ENCODE data around the gene CBLB.

DNA sequence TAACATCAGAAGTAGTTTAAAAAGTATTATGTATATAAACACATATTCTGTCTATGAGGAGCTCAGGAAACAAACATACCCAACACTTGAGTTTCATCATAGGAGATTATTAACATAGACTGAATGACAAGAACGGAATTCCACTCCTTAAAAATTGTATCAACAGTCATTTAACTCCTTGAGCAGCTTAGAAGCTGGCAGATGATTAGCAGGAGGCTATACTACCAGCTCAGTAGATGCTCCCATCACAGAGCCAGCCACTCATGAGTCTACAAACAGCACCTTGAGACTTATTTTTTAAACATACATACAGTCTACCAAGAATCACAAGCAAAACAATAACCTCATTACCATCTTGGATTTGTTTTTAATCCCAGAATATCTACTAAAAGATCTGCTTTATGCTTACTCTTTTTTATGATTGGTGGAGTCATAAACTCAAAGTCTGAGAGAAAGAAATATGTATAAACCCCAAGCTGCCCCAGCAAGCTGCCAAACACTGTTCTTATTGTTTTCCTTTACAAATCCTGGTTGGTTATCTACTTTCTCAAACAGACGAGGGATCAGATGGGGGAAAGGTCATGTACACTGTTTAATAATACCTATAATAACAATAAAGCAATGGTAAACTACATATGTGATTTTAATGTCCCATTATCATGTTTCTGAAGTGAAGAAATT, 59.5 kb downstream of the CBLB start:
- TF ChIP-seq POLR2AphosphoS5 (IDR thresholded peaks at IDR 0.05; ENCODE audit: low read depth, low read length) (no peak), TAF1 (IDR thresholded peaks at IDR 0.05; ENCODE audit: borderline replicate concordance, insufficient read depth, low read length) (no peak)
